Upper lobe of left lung (tissue), 6 donors: ENCODE data around the gene IL6. TPM values are rescaled to one million over a fixed set of nuclear protein-coding genes. Genes with fewer than 3 reads are reported as not detected.
A peak's percentile ranks its signal among the peaks of the same experiment; 100 is the strongest.
"Not testable (repeated sequence)": the region's sequence is repeated elsewhere in the genome, so short reads cannot be mapped to it uniquely, and the experiment has no call there.

Source experiments
- ATAC-seq, 2 donors: fragments of 200-7000 bp; cut with Tn5 transposase; one replicate each; pipeline ENCODE4 v1.9.1; 2022; ENCODE audit warnings: mild to moderate bottlenecking in 2 of 2, moderate library complexity in 2 of 2; ENCODE audit not compliant: low FRiP score in 2 of 2
- DNase-seq, 2 donors: peaks; one replicate each; pipeline ENCODE4 v3.0.0-alpha.2; 2019 to 2020
- H3K27ac ChIP-seq, 4 donors: fragments of 200-600 bp; sonication (generic); one replicate each; pipeline ENCODE4 v1.5.1; 2016 to 2019
- H3K27me3 ChIP-seq, 4 donors: fragments of 200-600 bp; sonication (generic); one replicate each; pipeline ENCODE4 v1.5.1; 2017 to 2019
- H3K36me3 ChIP-seq, 4 donors: fragments of 200-600 bp; sonication (generic); one replicate each; pipeline ENCODE4 v1.5.1; 2016 to 2019
- H3K4me1 ChIP-seq, 4 donors: fragments of 200-600 bp; sonication (generic); one replicate each; pipeline ENCODE4 v1.5.1; 2018 to 2019
- H3K4me3 ChIP-seq, 4 donors: fragments of 200-600 bp; sonication (generic); one replicate each; pipeline ENCODE4 v1.5.1; 2017 to 2019; ENCODE audit warnings: mild to moderate bottlenecking in 2 of 4, moderate library complexity in 1 of 4
- H3K9me3 ChIP-seq, 4 donors: fragments of 200-600 bp; sonication (generic); one replicate each; pipeline ENCODE4 v1.5.1; 2018 to 2019
- CTCF ChIP-seq, 6 experiments: fragments of 450-650 bp in 4 of 6; fragments of 200-600 bp in 2 of 6; sonication (generic) in 2 of 6; IDR thresholded peaks; one replicate each; pipeline ENCODE4 v1.5.1; 2016 to 2019; ENCODE audit warnings: antibody characterized with exemption in 6 of 6
- EP300 ChIP-seq, 4 donors: sonication (generic); formaldehyde crosslinking; IDR thresholded peaks; one replicate each; pipeline ENCODE4 v1.5.1; 2017; ENCODE audit warnings: antibody characterized with exemption in 4 of 4, control low read depth in 2 of 4
- POLR2A ChIP-seq, 4 donors: fragments of 450-650 bp; IDR thresholded peaks; one replicate each; pipeline ENCODE4 v1.5.1; 2016 to 2017; ENCODE audit warnings: antibody characterized with exemption in 4 of 4, mild to moderate bottlenecking in 2 of 4
- POLR2AphosphoS5 ChIP-seq, 2 donors: sonication (generic); formaldehyde crosslinking; IDR thresholded peaks; one replicate each; pipeline ENCODE4 v1.5.1; 2017; ENCODE audit warnings: antibody characterized with exemption in 2 of 2
- WGBS, 2 donors: methylation state at CpG; one replicate each; pipeline ENCODE4 v1.1.5; 2017 to 2018; 5-methylcytosine and 5-hydroxymethylcytosine counted together
- total RNA-seq, 6 donors: library from RNA; depleted of rRNA in 4 of 6; stranded (reverse); fragments of >200 nt in 4 of 6; gene quantifications; one replicate each; pipeline versions ENCODE4 v1.1.0 to v1.2.1, GENCODE V29; 2016 to 2021
- donor health status: DM: no; HTN: no; CAD: no; lungs with moderate emphysema.
- donor health status: DM: no; HTN: yes; CAD: no; lungs with severe emphysema.

Gene IL6
- 10 to 100 TPM in 2 of 6 donors, 1 to 10 TPM in 4; 1.6 to 16.6 (median 6.8) TPM for total RNA-seq

GRCh38 chr7:22726907-22727713 lies at the start of gene IL6:
Gene IL6 (plus strand): TSS chr7:22727200. CDS start chr7:22727263, 63 bp downstream.
- ATAC-seq (peak; percentile 87 to 88), DNase-seq (peak; percentile 81 to 95)
- Histone ChIP-seq H3K36me3 (peaks cover 0 to 4% (median 2%) of the 10 kb centered on the region in 4 donors), H3K9me3 (no peaks in the 10 kb centered on the region), H3K27ac (peak within 1 kb of the TSS; percentile 79 to 88 (median 85)), H3K27me3 (no peaks in the 10 kb centered on the region), H3K4me3 (peak within 1 kb of the TSS; percentile 20 to 51 (median 40)), H3K4me1 (peaks cover 45 to 75% (median 52%) of the 10 kb centered on the region in 4 donors)
- TF ChIP-seq EP300 (IDR thresholded peaks at IDR 0.05), result peak in 1 of 4 donors; percentile 22
- TF ChIP-seq CTCF (IDR thresholded peaks at IDR 0.05), result peak in 1 of 6 experiments; percentile 9
- TF ChIP-seq POLR2A (IDR thresholded peaks at IDR 0.05), result peak in 2 of 4 donors; percentile 22 to 24
- TF ChIP-seq POLR2AphosphoS5 (IDR thresholded peaks at IDR 0.05), result peak; percentile 36 to 57
- WGBS, 2 donors, result 26 to 30% methylated on average over 10 to 25 of the region's 28 CpGs

- not testable (repeated sequence) for H3K4me3 ChIP-seq, ATAC-seq, DNase-seq, H3K9me3 ChIP-seq, H3K36me3 ChIP-seq, H3K27me3 ChIP-seq
- 80 to 82% methylated on average over 5 of the region's 5 CpGs for WGBS, 2 donors
- Histone ChIP-seq H3K4me1 (peaks cover 0 to 19% (median 15%) of the 10 kb centered on the region in 4 donors), H3K27ac (peak overlapping the region in 2 of 4 donors; percentile 36 to 72)
Observed at GRCh38 chr7:22677263-22677662, 49.7 kb upstream of the IL6 start.

- H3K36me3 ChIP-seq, result no peaks in the 10 kb centered on the region
- no peaks in the 10 kb centered on the region for H3K9me3 ChIP-seq
- H3K27me3 ChIP-seq, result no peaks in the 10 kb centered on the region
- no peak overlapping the region for H3K4me3 ChIP-seq
- TF ChIP-seq EP300 (IDR thresholded peaks at IDR 0.05) (no peak), POLR2A (IDR thresholded peaks at IDR 0.05) (no peak), POLR2AphosphoS5 (IDR thresholded peaks at IDR 0.05) (no peak), CTCF (IDR thresholded peaks at IDR 0.05) (no peak)
- WGBS, 2 donors, result 56 to 69% methylated on average over 6 of the region's 6 CpGs
- H3K4me1 ChIP-seq, result peaks cover 0 to 19% (median 15%) of the 10 kb centered on the region in 4 donors
- DNase-seq (no peak), ATAC-seq (peak in 1 of 2 donors; percentile 16)
- H3K27ac ChIP-seq, result peak overlapping the region in 2 of 4 donors; percentile 36 to 45
Observed at GRCh38 chr7:22677680-22678079, 49.3 kb upstream of the IL6 start.

DNA sequence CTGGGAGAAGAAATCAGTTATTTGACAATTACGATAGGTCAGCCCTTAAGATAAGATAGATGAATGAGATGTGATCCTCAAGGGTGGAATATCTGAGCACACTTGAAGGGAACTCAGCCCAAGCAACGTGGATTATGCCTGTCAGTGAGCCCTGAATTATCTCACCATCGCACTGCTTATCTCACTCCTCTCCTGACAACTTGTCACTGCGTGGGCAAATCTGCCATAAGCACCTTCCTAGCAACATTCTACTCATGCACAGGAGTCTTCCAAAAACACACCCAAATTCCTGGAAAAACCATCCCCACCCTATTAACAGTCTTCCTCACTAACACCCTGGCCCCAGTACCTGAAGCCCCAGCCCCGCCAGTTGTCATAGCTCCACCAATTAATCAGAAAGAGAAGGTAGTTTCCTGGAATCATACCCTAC lies 46.5 kb upstream of the IL6 start:
- no peak overlapping the region for H3K27ac ChIP-seq
- DNase-seq, result no peak
- ATAC-seq, result no peak
- H3K4me1 ChIP-seq, result peaks cover 0 to 13% (median 12%) of the 10 kb centered on the region in 4 donors
- no peaks in the 10 kb centered on the region for H3K36me3 ChIP-seq
- H3K27me3 ChIP-seq, result no peaks in the 10 kb centered on the region
- H3K9me3 ChIP-seq, result no peaks in the 10 kb centered on the region
- 73 to 80% methylated on average over 5 of the region's 5 CpGs for WGBS, 2 donors
- TF ChIP-seq CTCF (IDR thresholded peaks at IDR 0.05), result no peak
- TF ChIP-seq POLR2AphosphoS5 (IDR thresholded peaks at IDR 0.05), result no peak
- no peak for TF ChIP-seq EP300 (IDR thresholded peaks at IDR 0.05)
- TF ChIP-seq POLR2A (IDR thresholded peaks at IDR 0.05), result no peak
- H3K4me3 ChIP-seq, result no peak overlapping the region

DNA sequence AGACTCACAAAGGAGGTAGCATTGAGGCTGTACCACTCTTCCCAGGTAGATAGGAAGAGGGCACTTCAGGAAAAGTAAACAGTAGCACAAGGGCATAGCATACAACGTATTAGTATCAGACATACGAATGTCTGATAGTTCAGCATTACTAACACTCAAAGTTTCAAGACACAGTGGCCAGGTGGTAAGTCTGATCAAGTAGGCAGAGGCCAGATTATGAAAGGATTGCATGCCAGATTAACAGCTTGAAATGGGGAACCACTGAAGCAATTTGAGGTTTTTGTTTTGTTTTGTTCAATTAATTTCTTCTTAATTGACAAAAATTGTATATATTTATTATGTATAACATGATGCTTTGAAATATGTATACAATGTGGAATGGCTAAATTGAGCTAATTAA lies 45.7 kb upstream of the IL6 start:
- DNase-seq (no peak), ATAC-seq (no peak)
- Histone ChIP-seq H3K27ac (no peak overlapping the region), H3K9me3 (no peaks in the 10 kb centered on the region), H3K36me3 (no peaks in the 10 kb centered on the region), H3K27me3 (no peaks in the 10 kb centered on the region), H3K4me3 (no peak overlapping the region), H3K4me1 (peaks cover 0 to 7% (median 4%) of the 10 kb centered on the region in 4 donors)
- TF ChIP-seq POLR2A (IDR thresholded peaks at IDR 0.05) (no peak), EP300 (IDR thresholded peaks at IDR 0.05) (no peak), POLR2AphosphoS5 (IDR thresholded peaks at IDR 0.05) (no peak), CTCF (IDR thresholded peaks at IDR 0.05) (no peak)
- 65 to 83% methylated on average over 2 of the region's 2 CpGs for WGBS, 2 donors
